ENCODE results near the gene PROZ.

PROZ gene, protein sequence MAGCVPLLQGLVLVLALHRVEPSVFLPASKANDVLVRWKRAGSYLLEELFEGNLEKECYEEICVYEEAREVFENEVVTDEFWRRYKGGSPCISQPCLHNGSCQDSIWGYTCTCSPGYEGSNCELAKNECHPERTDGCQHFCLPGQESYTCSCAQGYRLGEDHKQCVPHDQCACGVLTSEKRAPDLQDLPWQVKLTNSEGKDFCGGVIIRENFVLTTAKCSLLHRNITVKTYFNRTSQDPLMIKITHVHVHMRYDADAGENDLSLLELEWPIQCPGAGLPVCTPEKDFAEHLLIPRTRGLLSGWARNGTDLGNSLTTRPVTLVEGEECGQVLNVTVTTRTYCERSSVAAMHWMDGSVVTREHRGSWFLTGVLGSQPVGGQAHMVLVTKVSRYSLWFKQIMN

DNA sequence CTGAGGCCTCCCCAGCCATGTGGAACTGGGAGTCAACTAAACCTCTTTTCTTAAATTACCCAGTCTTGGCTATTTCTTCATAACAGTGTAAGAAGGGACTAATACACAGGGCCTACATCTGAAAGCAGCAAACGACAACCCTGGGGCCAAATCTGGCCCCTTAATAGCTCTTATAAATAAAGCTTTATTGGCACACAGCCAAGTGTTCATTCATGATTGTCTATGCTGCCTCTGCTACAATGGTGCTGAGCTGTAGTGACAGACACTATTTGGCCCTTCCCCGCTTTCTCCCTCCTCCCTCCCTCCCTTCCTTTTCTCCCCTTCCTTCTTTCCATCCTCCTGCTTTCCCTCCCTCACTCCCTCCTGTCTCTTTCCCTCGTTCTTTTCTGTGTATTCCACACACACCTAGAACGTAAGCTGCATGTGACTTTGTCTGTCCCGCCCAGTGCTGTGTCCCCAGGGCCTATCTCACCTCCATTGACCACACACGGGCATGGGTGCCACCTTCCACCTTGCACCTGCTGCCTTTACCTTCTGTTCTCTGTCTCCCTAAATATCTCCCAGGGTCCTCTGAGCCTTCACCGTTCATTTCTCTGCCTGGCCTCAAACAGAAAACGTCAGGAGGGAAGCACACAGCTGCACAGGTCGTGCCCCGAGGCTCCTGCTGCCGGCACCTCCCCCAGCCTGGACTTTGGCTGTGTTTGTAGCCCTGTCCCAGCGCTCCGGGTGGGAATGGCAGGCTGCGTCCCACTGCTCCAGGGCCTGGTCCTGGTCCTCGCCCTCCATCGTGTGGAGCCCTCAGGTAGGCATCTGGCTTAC lies at the start of gene PROZ:
PROZ (plus strand) TSS at position 720 of the 819 bp plus-strand sequence; CDS start at position 733, 13 bp downstream.
- DNase-seq: no peak

DNA sequence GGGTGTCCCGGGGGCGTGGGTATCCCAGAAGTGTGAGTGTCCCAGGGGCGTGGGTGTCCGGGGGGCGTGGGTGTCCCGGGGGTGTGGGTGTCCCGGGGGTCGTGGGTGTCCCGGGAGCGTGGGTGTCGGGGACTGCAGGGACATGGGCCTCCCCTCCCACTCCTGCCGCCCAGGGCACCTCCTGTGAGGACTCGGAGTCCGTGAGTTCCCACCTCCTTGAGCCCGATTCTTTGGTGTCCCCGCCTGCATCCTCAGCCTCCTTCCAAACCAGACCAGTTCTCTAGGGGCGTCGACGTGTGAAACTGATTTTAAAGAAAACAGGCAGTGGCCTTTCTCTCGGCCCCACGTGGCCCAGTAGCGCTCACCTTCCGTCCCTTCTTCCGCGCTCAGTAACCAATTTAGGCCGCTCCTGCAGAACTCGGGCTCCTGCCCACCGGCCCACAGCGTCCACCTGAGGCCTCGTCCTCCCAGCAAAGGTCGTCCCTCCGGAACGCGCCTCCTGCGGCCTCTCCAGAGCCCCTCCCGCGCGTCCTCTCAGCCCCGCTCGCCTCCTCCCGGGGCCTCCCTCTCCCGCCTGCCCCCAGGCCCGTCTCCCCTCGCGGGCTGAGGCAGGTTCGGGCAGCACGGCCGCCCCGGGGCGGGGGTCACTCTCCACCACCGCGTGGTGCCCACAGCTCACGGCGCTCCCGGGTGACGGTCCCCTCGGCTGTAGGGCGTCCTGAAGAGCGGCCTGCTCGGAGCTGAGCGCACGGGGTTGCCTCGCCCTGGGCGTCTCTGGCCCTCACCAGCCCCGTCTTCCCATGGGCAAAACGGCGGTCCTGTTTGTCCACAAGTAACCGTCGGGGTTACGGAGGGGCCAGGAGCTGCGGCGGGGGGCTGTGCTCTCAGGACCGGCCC lies 49.0 kb upstream of the PROZ start:
- no peak for DNase-seq

DNA sequence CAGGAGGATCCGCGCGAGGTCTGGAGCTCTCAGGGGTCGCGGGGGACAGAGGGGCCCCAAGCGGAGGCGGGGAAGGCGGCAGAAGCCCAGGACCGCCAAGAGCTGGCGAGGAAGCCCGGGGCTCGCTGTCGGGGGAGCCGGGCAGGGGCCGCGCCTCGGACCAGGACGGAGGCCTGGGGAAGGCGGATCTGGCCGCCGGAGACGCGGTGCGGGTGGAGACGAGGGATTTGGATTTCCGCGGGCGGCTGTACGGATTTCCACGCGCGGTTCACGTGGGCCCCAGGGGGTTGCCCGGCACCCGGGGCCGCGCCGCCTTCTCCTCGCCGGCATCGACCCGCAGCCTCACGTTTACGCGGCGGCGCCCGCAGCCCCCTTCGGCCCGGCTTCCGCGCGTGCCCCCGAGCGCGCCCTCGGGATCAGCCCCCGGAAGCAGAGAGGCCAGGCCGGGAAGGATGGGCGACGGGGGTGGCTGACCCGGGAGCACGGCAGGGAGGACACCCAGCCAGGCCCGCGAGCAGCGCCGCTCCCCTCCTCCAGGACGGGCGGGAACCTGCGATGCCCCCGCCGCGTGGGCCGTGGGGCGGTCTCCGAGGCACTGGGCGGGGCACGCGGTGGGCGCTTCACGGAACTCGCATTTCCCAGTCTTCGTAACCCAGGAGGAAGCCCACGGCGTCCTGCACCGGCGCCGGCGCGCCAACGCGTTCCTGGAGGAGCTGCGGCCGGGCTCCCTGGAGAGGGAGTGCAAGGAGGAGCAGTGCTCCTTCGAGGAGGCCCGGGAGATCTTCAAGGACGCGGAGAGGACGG lies 48.2 kb upstream of the PROZ start:
- DNase-seq: peak; percentile 73

DNA sequence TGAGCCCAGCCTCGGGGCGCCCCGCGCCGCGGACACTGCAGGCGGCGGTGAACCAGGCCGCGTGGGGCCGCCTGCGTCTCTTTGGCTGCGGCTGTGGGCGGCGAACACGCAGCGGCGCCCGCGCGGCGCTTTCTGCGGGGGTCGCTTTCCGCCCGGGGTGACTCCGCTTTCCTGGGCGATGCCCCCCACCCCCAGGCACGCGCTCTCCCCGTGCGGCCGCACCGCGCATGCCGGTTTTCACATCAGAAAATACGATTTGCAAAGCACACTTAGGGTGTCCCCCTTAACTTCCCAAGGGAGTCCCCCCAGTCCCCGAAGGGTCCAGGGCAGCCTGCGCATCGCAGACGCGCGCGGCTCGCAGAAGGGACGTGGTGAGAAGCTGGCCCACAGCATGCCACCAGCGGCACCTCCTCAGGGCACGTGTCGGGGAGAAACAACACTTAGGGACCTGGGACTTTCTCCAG lies 47.6 kb upstream of the PROZ start:
- DNase-seq: peak; percentile 63

DNA sequence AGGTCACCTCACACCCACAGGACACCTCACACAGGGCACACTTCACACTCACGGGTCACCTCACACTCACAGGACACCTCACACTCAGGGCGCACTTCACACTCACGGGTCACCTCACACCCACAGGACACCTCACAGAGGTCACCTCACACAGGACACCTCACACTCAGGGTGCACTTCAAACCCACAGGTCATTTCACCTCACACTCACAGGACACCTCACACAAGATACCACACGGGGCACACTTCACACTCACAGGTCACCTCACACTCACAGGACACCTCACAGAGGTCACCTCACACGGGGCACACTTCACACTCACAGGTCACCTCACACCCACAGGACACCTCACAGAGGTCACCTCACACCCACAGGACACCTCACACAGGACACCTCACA lies 46.6 kb upstream of the PROZ start:
- peak; percentile 62 for DNase-seq

DNA sequence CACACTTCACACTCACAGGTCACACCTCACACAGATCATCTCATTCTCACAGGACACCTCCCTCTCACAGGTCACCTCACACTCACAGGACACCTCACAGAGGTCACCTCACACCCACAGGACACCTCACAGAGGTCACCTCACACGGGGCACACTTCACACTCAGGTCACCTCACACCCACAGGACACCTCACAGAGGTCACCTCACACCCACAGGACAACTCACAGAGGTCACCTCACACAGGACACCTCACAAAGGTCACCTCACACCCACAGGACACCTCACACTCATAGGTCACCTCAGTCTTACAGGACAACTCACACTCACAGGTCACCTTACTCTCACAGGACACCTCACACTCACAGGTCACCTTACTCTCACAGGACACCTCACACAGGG lies 46.0 kb upstream of the PROZ start:
- DNase-seq: peak; percentile 60

DNA sequence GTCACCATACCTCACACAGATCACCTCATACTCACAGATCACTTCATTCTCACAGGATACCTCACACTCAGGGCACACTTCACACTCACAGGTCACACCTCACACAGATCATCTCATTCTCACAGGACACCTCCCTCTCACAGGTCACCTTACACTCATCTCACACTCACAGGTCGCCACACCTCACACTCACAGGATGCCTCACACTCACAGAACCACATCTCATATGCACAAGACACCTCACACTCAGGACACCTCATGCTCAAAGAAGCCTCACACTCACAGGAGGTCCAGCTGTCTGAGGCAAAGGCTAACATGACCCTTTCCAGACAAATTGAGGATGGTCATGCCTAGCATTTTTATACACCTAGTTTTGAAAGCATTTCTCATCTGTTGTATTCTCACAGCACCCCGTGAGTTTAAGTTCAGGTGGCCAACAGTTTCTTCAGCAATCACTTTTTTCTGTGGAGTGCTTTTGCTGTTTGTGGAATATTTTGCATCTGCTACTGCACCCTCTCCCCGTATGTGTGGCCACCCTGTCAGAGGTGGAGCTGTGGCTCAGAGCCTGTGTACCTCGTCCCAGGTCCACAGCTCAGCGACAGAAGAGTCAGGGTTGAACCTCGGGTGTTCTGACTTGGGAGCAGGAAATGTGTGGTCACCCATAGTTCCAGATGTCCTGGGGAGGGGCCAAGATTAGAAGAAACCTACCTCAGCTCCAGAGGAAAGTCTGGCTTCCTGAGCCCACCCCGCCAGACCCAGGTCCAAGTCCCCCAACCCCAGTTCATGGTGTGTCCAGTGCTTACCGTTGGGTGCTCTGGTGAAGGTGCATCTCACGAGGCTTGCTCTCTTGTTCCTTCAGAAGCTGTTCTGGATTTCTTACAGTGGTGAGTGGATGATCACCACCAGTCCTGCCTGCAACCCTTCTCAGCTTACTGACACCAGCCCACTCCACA lies 45.3 kb upstream of the PROZ start:
- DNase-seq: peak; percentile 46

DNA sequence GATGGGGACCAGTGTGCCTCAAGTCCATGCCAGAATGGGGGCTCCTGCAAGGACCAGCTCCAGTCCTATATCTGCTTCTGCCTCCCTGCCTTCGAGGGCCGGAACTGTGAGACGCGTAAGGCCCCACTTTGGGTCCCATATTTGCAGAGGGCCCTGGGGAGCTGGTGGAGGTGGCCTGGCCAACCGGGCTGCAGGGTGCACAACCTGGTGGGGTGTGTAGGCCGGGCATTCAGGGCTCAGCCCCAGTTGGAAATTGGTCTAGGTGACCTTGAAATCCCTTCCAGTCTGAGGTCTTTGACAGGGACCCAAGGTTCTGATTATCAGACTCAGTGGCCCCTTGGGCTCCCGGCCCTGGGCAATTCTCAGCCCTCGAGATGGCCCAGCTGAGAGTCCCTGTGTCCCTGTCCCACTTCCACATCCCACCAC lies 44.6 kb upstream of the PROZ start:
- DNase-seq: peak; percentile 50

DNA sequence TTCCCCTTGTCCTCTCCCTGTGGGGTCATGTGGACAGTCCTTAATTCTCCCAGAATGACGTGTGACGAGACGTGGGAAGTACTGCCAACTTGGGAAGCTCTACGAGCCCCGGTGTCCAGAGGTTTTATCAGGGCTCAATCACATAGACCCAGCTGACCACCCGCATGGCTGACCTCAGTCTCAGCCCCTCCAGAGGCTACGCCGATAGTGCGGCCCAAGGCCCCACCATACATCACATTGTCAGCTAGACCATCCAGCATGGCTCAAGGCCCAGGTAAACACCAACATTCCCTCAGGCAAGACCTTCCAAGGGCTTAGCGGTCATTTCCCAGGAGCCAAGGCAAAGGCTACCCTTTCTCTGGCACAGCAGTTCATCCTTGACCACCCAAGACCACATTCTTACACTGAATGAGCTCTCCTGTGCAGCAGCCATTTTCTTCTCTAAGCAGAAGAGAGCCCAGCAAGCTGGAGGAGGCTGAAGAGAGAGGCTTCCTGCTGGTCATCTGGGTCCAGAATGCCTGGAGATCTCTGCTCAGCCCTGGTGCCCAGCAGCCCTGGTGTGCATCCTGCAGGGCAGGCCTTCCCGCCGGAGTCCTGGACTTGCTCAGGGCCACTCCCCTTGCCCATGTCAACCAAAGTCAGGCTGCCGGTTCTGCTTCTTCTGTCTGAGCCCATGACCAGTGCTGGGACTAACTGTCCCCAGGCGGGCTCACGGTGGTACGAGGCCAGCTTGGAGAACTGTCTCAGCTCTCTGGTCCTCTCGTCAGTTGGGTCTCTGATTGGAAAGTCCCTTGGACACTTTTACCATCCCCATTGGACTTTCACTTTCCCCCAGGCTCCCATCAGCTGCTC lies 43.7 kb upstream of the PROZ start:
- DNase-seq: peak; percentile 42

DNA sequence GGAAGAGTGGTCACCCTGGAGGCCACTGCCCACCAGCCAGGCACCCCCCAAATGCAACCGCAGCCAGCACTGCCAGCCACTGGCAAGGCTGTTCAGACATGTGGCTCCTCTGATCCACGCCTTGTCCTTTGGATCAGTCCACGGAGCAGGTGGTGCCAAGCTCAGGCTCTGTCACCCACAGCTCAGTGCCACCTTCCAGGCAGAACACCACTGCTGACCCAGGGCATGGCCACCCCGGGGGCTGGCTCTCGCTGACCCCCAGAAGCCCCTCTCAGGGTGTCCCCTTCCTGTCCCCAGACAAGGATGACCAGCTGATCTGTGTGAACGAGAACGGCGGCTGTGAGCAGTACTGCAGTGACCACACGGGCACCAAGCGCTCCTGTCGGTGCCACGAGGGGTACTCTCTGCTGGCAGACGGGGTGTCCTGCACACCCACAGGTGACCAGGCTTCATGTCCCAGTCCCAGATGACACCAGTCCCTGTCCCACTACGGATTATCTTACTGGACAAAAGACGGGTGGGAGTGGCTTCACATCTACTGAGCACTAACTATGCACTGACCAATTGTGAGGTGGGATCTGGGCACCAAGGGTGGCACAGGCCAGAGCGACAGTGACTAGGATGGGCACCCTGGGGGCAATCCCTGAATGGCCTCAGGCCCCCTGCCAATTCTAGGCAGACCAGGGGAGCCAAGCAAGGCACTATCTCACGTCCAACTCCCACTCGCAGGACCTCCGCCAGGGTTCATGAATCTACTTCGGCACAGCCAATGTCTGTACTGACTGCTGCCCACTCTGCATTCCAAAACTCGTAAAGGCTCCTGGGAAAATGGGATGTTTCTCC lies 42.9 kb upstream of the PROZ start:
- DNase-seq: peak; percentile 58

DNA sequence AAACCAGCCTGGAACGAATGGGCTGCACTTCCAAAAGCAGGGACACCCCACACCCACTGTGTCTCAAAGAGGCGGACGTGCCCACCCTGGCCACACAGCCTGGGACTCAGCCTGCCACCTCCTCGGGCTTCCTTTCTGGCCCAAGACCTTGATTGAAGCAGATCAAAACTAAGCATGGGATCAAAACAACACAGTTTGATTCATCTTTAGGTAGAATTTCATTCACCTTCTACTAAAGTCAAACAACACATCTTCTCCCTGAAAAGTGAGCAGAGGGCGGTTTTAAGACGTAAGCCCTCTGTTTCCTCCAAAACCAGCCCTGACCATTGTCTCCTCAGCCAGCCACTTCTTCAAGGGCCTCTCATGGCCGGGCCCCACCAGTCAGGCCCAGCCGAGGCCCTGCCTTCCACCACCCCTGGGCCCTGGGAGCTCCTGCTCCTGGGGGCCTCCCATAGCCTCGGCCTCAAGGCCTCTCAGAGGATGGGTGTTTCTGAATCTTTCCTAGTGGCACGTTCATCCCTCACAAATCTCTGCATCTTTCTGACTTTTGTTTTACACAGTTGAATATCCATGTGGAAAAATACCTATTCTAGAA lies 42.1 kb upstream of the PROZ start:
- DNase-seq: no peak

DNA sequence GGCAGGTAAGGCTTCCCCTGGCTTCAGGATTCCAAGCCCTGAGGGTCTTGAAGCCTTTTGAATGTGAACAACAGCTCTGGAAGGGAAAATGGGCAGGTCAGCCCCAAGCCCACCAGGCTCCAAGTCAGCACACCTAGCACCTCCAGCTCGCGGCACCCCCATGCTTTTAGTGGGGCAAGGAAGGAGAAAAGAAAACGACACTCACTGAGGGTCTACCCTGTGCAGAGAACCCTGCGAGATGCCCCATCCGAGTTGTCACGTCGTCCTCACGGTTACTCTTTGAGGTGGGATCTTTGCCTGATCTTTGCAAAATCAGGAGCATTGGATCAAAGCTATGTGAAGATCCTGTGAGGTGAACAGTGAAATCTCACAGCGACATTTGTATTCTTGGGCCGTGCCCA lies 41.6 kb upstream of the PROZ start:
- DNase-seq: peak; percentile 41

DNA sequence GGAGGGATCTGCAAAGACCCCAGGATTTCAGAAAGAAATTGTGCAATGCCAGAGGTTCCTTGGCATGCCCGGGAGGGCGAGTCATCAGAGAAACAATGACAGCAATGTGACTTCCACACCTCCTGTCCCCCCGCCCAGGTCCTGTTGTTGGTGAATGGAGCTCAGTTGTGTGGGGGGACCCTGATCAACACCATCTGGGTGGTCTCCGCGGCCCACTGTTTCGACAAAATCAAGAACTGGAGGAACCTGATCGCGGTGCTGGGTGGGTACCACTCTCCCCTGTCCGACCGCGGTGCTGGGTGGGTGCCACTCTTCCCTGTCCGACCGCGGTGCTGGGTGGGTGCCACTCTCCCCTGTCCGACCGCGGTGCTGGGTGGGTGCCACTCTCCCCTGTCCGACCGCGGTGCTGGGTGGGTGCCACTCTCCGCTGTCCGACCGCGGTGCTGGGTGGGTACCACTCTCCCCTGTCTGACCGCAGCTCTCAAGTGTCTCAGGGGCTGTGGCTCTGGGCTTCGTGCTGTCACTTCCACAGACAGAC lies 41.0 kb upstream of the PROZ start:
- peak; percentile 34 for DNase-seq

DNA sequence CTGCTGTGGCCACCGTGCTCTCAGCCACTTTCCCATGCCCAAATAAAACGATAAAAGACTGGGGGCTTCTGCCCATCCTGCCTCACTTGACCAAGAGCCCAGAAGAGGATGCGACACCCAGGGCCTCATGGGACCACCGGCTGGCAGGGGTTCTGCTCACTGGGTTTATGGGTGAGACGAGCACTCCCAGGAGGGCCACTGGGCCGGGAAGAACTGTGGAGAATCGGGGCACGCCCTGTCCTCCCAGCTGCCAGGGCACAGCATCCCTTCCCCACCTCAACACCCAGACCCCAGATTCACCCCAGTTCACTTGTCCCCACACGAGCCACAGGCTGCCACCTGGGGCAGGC lies 40.6 kb upstream of the PROZ start:
- DNase-seq: peak; percentile 42

DNA sequence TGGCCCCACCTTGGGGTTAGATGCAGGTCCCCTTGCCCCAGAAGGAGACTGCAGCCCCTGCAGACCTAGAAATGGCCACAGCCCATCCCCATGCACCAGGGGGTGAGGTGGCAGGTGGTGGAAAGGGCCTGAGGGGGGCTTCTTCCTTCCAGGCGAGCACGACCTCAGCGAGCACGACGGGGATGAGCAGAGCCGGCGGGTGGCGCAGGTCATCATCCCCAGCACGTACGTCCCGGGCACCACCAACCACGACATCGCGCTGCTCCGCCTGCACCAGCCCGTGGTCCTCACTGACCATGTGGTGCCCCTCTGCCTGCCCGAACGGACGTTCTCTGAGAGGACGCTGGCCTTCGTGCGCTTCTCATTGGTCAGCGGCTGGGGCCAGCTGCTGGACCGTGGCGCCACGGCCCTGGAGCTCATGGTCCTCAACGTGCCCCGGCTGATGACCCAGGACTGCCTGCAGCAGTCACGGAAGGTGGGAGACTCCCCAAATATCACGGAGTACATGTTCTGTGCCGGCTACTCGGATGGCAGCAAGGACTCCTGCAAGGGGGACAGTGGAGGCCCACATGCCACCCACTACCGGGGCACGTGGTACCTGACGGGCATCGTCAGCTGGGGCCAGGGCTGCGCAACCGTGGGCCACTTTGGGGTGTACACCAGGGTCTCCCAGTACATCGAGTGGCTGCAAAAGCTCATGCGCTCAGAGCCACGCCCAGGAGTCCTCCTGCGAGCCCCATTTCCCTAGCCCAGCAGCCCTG lies 40.0 kb upstream of the PROZ start:
- peak; percentile 59 for DNase-seq

DNA sequence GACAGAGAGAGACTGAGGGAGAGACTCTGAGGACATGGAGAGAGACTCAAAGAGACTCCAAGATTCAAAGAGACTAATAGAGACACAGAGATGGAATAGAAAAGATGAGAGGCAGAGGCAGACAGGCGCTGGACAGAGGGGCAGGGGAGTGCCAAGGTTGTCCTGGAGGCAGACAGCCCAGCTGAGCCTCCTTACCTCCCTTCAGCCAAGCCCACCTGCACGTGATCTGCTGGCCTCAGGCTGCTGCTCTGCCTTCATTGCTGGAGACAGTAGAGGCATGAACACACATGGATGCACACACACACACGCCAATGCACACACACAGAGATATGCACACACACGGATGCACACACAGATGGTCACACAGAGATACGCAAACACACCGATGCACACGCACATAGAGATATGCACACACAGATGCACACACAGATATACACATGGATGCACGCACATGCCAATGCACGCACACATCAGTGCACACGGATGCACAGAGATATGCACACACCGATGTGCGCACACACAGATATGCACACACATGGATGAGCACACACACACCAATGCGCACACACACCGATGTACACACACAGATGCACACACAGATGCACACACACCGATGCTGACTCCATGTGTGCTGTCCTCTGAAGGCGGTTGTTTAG lies 39.2 kb upstream of the PROZ start:
- peak; percentile 39 for DNase-seq

DNA sequence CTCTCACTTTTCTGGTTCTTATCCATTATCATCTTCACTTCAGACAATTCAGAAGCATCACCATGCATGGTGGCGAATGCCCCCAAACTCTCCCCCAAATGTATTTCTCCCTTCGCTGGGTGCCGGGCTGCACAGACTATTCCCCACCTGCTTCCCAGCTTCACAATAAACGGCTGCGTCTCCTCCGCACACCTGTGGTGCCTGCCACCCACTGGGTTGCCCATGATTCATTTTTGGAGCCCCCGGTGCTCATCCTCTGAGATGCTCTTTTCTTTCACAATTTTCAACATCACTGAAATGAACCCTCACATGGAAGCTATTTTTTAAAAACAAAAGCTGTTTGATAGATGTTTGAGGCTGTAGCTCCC lies 38.6 kb upstream of the PROZ start:
- DNase-seq: no peak
